Stimulated activated naive CD8-positive, alpha-beta T cell treated with anti-CD3 and anti-CD28 coated beads, Interleukin-15, Interleukin-2, amounts not matched to agents 100 ng/mL and 50 ng/mL, for 24 hours (primary cell): Measurements from ENCODE around the gene TNRC18.
"Not testable (repeated sequence)": the region's sequence is repeated elsewhere in the genome, so short reads cannot be mapped to it uniquely, and the experiment has no call there.

Experiments used
- H3K27ac Mint-ChIP-seq: one replicate; pipeline ENCODE4 v1.8.0; 2021; ENCODE audit warnings: mild to moderate bottlenecking, mixed read lengths
- H3K27me3 Mint-ChIP-seq: one replicate; pipeline ENCODE4 v1.8.0; 2021; ENCODE audit warnings: mixed read lengths
- H3K36me3 Mint-ChIP-seq: one replicate; pipeline ENCODE4 v1.8.0; 2021; ENCODE audit warnings: low read depth, mixed read lengths
- H3K4me1 Mint-ChIP-seq: one replicate; pipeline ENCODE4 v1.8.0; 2021; ENCODE audit warnings: low read depth, mixed read lengths
- H3K4me3 Mint-ChIP-seq: one replicate; pipeline ENCODE4 v1.8.0; 2021; ENCODE audit warnings: mild to moderate bottlenecking, mixed read lengths
- H3K9me3 Mint-ChIP-seq: one replicate; pipeline ENCODE4 v1.8.0; 2021; ENCODE audit warnings: mixed read lengths

Gene TNRC18

GRCh38 chr7:5384618-5385017 is 39.0 kb downstream of the TNRC18 start:
- Mint-ChIP-seq H3K36me3 (peaks cover 13% of the 10 kb centered on the region), H3K4me3 (no peak overlapping the region), H3K27ac (no peak overlapping the region), H3K9me3 (no peaks in the 10 kb centered on the region), H3K4me1 (peaks cover 31% of the 10 kb centered on the region), H3K27me3 (no peaks in the 10 kb centered on the region)

DNA sequence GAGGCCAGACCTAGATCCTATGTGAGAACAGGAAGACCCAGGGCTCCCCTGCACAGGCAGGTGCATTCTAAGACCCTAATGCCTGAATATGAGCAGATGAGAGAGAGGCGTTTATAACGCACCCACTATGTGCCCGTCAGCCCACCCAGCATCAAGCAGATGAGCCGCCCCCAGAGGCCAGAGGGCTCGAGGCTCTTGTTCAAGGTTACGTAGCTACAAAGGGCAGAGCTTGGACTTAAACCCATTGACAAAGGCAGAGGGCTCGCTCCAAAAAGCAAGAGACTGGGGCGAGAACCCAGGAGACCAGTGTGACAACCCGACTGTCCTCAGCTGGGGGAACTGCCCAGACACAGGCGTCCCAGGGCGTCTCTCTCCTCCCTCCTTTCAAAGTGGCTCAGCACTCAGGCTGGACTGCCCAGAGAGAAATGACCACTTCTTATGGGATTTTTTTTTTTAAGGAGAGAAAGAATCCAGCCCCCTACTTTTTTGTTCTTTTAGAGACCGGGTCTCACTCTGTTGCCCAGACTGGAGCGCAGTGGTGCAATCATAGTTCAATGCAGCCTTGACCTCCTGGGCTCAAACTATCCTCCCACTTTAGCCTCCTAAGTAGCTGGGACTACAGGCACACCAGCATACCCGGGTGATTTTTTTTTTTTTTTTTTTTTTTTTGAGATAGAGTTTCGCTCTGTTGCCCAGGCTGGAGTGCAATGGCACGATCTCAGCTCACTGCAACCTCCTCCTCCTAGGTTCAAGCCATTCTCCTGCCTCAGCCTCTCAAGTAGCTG is 40.1 kb downstream of the TNRC18 start:
- peaks cover 10% of the 10 kb centered on the region for H3K36me3 Mint-ChIP-seq
- H3K27me3 Mint-ChIP-seq: no peaks in the 10 kb centered on the region
- peaks cover 31% of the 10 kb centered on the region for H3K4me1 Mint-ChIP-seq
- no peak overlapping the region for H3K27ac Mint-ChIP-seq
- no peak overlapping the region for H3K4me3 Mint-ChIP-seq
- no peaks in the 10 kb centered on the region for H3K9me3 Mint-ChIP-seq

- Mint-ChIP-seq H3K4me1 (peaks cover 30% of the 10 kb centered on the region), H3K27ac (no peak overlapping the region), H3K27me3 (no peaks in the 10 kb centered on the region), H3K4me3 (no peak overlapping the region), H3K36me3 (peaks cover 9% of the 10 kb centered on the region), H3K9me3 (no peaks in the 10 kb centered on the region)
These were observed 41.2 kb downstream of the TNRC18 start for GRCh38 chr7:5382281-5382892.

DNA sequence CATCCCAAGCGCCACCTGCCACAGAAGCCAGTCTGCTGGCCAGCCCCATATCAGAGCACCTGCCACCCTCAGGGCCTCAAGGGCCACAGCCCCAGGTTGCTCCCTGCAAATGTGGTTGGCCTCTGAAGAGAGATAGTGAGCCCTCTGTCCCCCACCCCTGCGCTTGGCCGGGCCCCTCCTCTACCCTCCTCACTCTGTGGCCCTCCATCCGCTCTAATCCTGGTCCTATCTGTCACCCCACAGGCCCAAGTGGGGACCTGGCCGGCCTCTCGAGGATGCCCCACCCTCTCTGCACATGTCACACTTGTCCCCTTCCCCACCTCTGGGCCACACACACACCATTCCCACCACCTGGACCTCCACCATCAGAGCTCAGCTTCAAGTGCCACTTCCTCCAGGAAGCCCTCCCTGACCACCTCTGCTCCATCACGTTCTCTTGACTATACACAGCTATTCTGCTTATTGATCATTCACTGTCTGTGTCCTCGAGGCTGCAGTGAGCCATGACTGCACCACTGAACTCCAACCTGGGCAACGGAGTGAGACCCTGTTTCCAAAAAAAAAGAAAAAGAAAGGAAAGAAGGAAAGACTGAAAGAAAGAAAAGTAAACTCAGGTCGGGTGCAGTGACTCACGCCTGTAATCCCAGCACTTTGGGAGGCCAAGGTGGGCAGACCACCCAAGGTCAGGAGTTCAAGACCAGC is 42.4 kb downstream of the TNRC18 start:
- no peak overlapping the region for H3K4me3 Mint-ChIP-seq
- H3K27ac Mint-ChIP-seq: no peak overlapping the region
- peaks cover 4% of the 10 kb centered on the region for H3K36me3 Mint-ChIP-seq
- peaks cover 27% of the 10 kb centered on the region for H3K4me1 Mint-ChIP-seq
- no peaks in the 10 kb centered on the region for H3K27me3 Mint-ChIP-seq
- H3K9me3 Mint-ChIP-seq: no peaks in the 10 kb centered on the region

DNA sequence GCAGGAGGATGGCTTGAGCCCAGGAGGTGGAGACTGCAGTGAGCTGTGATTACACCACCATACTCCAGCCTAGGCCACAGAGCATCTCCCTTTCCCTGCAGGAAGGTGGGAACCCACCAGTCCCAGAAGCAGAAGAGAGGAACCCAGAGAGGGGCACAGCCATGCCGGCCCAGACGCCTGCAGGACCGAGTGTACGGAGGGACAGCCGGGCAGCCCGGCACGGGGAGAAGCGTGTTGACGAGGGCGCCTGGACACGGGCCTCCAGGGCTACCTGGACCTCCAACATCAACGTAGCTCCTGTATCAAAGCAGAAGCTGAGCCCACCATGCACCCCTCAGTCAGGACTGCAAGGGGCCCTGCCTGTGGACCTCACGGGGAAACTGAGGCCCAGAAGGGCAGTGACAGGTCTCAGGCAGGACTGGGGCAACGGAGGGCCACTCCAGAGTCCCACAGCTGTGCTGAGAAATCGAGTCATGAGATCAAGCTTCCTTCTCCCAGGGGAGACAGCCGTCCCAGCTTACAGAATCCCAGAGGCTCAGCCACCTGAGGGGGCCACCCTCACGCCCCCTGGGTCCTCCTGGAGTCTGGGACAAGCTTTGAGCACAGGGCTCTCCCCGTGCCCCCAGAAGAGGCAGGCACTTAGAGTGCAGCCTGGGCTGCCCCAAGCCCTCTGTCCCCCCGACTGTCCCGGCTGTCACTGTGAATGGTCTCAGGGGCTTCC is 43.1 kb downstream of the TNRC18 start:
- no peaks in the 10 kb centered on the region for H3K27me3 Mint-ChIP-seq
- peaks cover 4% of the 10 kb centered on the region for H3K36me3 Mint-ChIP-seq
- no peaks in the 10 kb centered on the region for H3K9me3 Mint-ChIP-seq
- peaks cover 27% of the 10 kb centered on the region for H3K4me1 Mint-ChIP-seq
- H3K27ac Mint-ChIP-seq: no peak overlapping the region
- no peak overlapping the region for H3K4me3 Mint-ChIP-seq

GRCh38 chr7:5379546-5379945 is 44.1 kb downstream of the TNRC18 start:
- Mint-ChIP-seq H3K9me3 (no peaks in the 10 kb centered on the region), H3K36me3 (peaks cover under 1% of the 10 kb centered on the region), H3K27ac (no peak overlapping the region), H3K27me3 (no peaks in the 10 kb centered on the region), H3K4me1 (peaks cover 23% of the 10 kb centered on the region), H3K4me3 (no peak overlapping the region)

DNA sequence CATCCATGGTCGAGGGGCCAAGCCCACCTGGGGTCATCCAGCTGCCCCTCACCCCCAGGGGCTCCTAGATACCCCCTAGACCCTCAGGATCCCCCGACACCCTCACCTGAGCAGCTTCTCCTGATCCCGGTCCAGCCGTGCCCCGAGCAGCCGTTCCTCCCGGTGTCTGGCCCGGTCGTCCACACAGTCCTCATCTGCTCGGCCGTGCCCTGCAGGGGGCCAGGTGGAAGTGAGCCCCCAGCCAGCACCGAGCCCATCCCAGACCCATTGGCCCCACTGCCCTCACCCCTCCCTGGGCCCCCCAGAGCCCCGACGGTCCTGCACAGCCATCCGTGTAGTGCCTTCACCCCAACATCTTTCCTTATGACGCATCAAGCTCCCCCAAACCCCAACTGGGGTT is 45.8 kb downstream of the TNRC18 start:
- no peak overlapping the region for H3K4me3 Mint-ChIP-seq
- H3K36me3 Mint-ChIP-seq: peaks cover 10% of the 10 kb centered on the region
- H3K9me3 Mint-ChIP-seq: no peaks in the 10 kb centered on the region
- H3K4me1 Mint-ChIP-seq: peaks cover 10% of the 10 kb centered on the region
- no peaks in the 10 kb centered on the region for H3K27me3 Mint-ChIP-seq
- no peak overlapping the region for H3K27ac Mint-ChIP-seq

DNA sequence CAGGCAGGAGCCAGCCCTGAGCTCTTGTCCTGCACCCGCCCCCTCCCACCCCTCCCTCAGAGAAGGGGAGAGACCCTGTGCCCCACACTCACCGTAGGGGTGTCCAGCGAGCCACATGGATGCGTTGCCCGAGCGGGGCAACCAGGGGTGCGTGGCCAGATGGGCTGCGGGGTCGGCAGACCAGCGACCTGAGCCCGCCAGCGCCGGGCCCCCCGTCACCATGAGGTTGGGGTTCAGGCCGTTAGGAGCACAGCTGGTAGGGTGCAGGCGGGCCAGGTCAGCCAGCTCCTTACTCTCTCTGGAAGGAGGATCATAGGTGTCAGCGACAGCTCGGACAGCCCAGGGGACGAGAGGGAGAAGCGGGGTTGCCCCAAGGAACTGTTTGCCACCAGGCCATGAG is 46.4 kb downstream of the TNRC18 start:
- Mint-ChIP-seq H3K4me3 (no peak overlapping the region), H3K9me3 (no peaks in the 10 kb centered on the region), H3K27ac (no peak overlapping the region), H3K36me3 (peaks cover 13% of the 10 kb centered on the region), H3K4me1 (peaks cover 8% of the 10 kb centered on the region), H3K27me3 (no peaks in the 10 kb centered on the region)

- H3K36me3 Mint-ChIP-seq: peaks cover 16% of the 10 kb centered on the region
- H3K27me3 Mint-ChIP-seq: no peaks in the 10 kb centered on the region
- H3K9me3 Mint-ChIP-seq: no peaks in the 10 kb centered on the region
- peaks cover 2% of the 10 kb centered on the region for H3K4me1 Mint-ChIP-seq
- no peak overlapping the region for H3K4me3 Mint-ChIP-seq
- no peak overlapping the region for H3K27ac Mint-ChIP-seq
These were observed 47.7 kb downstream of the TNRC18 start for GRCh38 chr7:5375925-5376324.

DNA sequence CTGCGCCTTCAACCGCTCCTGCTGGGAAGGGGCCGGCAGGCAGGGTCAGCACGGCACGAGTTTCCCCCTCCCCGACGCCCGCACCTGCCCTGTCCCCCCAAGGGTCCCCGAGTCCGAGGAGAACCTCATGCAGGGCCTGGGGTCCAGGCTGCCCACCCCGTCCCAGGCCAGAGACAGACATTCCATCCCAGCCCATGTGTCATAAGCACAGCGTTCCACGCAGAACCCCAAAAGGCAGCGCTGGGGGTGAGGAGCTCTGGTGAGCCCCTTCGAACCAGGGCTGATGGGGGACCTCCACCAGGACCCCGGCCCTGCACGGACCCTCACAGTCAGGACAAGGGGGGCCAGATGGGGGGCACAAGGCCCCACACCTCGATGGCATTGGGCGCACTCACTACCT is 49.2 kb downstream of the TNRC18 start:
- peaks cover 26% of the 10 kb centered on the region for H3K36me3 Mint-ChIP-seq
- no peaks in the 10 kb centered on the region for H3K4me1 Mint-ChIP-seq
- no peaks in the 10 kb centered on the region for H3K27me3 Mint-ChIP-seq
- no peaks in the 10 kb centered on the region for H3K9me3 Mint-ChIP-seq
- no peak overlapping the region for H3K4me3 Mint-ChIP-seq
- no peak overlapping the region for H3K27ac Mint-ChIP-seq

- H3K4me3 Mint-ChIP-seq: no peak overlapping the region
- H3K27me3 Mint-ChIP-seq: no peaks in the 10 kb centered on the region
- no peaks in the 10 kb centered on the region for H3K9me3 Mint-ChIP-seq
- no peak overlapping the region for H3K27ac Mint-ChIP-seq
- no peaks in the 10 kb centered on the region for H3K4me1 Mint-ChIP-seq
- H3K36me3 Mint-ChIP-seq: peaks cover 33% of the 10 kb centered on the region
These were observed 50.3 kb downstream of the TNRC18 start for GRCh38 chr7:5373300-5373699.

DNA sequence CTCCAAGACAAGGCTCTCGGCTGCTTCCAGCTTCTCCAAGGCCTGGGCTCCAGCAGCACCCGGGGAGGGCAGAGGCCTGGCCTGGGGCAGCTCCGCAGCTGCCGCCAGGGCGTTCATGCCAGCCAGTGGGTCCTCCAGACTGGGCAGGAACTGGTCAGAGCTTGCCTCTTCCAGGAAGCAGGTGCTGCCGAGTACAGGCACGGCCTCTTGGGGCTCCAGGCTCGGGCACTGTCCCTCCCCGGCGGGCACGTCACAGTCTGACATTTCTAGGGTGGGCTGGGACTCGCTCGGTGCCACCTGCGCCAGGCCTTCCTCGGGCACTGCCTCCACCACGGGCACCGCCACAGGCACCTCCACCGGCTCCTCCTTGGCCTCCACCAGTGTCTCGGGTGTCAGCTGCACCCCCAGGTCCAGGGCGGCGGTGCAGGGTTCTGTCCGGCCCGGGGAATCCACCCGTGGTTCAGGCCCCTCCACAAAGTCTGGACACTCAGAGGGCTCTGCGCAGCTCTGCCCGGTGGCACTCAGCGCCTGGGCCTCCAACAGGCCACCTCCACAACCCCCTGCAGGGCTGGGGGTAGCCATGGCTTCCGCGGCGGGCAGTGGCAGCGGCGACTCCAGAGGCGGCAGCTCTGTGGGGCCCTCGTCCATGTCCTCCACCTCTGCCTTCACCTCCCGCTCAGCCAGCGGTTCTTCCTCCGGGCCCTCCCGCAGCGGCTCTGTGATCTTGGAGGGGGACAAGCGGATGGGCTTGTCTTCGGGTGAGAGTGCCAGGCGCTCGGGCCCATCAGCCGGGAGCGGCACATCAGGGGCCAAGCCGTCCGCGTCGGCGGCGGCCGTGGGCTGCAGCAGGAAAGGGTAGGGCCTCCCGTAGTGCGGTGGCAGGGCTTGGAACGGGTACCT is 52.9 kb downstream of the TNRC18 start:
- Mint-ChIP-seq H3K4me3 (no peak overlapping the region), H3K4me1 (peaks cover 9% of the 10 kb centered on the region), H3K36me3 (peaks cover 41% of the 10 kb centered on the region), H3K27ac (no peak overlapping the region), H3K27me3 (no peaks in the 10 kb centered on the region), H3K9me3 (no peaks in the 10 kb centered on the region)

DNA sequence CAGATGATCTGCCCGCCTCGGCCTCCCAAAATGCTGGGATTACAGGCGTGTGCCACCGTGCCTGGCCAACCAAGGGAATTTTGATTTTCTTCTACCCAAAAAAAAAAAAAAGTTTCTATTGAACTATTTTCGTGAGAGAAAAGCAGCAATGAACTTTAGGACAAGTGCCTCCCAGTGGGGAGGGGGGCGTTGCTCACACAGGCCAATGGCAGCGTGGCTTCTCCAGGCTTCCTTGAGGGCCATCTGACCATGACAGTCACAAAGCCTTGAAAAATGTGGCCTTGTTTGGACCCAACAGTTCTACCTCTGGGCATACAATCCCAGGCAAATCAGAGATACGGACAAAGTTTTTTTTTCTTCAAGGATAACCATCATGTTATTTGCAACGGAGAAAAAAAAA is 56.0 kb downstream of the TNRC18 start:
- no peak overlapping the region for H3K27ac Mint-ChIP-seq
- H3K36me3 Mint-ChIP-seq: peaks cover 32% of the 10 kb centered on the region
- no peak overlapping the region for H3K4me3 Mint-ChIP-seq
- no peaks in the 10 kb centered on the region for H3K9me3 Mint-ChIP-seq
- H3K4me1 Mint-ChIP-seq: peaks cover 15% of the 10 kb centered on the region
- no peaks in the 10 kb centered on the region for H3K27me3 Mint-ChIP-seq

- not testable (repeated sequence) for H3K9me3 Mint-ChIP-seq, H3K4me3 Mint-ChIP-seq, H3K27ac Mint-ChIP-seq, H3K27me3 Mint-ChIP-seq
- H3K36me3 Mint-ChIP-seq: peaks cover 25% of the 10 kb centered on the region
- H3K4me1 Mint-ChIP-seq: peaks cover 15% of the 10 kb centered on the region
These were observed 57.5 kb downstream of the TNRC18 start for GRCh38 chr7:5365976-5366625.
